Rectal smooth muscle tissue (tissue), 1 donor: Measurements from ENCODE around the gene ZBTB14.
A peak's percentile ranks its signal among the peaks of the same experiment; 100 is the strongest.

Source experiments
- H3K27ac ChIP-seq: one replicate; pipeline ENCODE4 v1.7.0; 2013; ENCODE audit warnings: low read depth, low read length, inconsistent platforms
- H3K27me3 ChIP-seq: one replicate; pipeline ENCODE4 v1.7.0; 2013; ENCODE audit warnings: low read length; ENCODE audit not compliant: control insufficient read depth, insufficient read depth
- H3K36me3 ChIP-seq: one replicate; pipeline ENCODE4 v1.7.0; 2013; ENCODE audit warnings: low read length; ENCODE audit not compliant: control insufficient read depth, insufficient read depth
- H3K4me1 ChIP-seq: one replicate; pipeline ENCODE4 v1.7.0; 2013; ENCODE audit warnings: low read length; ENCODE audit not compliant: control insufficient read depth, insufficient read depth
- H3K4me3 ChIP-seq: one replicate; pipeline ENCODE4 v1.7.0; 2013; ENCODE audit warnings: low read length
- H3K9ac ChIP-seq: one replicate; pipeline ENCODE4 v1.7.0; 2013; ENCODE audit warnings: low read length

ZBTB14 gene

DNA sequence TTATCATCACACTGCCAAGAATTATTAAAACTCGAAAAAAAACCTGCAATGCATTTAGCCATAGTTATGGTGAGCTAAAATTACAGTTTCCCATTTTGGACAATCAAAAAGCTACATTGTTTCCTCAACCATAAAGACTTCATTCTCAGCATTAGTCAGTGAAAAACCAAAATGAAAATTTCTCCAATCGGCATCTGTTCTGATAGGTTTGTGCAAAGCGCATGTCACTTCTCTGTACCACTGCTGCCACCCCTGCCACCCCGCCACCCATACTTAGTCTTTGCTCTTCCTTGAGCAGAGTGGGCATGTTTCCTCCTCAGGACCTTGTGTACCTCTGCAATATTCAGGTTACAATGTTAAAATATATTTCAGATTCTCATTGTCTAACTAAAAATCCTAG is 7.1 kb upstream of the ZBTB14 start:
- no peak overlapping the region for H3K27ac ChIP-seq
- H3K9ac ChIP-seq: no peak overlapping the region

DNA sequence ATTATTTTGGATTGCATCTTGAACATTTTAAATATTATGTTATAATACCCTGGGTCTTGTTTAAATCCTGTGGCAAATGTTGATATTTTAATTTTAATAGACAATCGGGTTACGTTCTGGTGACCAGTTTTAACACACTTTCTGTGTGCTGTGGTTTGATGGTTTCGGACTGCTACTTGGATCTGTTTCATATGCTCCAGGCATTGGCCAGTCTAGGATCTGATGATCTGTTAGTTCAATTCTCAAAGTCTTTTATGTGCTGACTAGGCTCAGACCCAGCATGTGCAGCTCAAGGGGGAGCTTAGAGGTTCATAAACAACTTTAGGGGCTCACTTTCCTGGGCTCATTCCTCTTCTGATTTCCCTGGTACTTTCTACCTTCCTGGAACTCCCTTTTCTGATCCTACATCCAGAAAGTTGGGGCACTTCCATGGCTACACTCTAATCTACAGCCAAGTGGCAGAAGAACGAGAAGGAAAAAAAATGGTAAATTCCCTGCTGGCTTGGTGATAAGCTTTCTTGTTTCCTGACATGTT is 5.0 kb upstream of the ZBTB14 start:
- no peaks in the 10 kb centered on the region for H3K36me3 ChIP-seq
- H3K4me1 ChIP-seq: no peaks in the 10 kb centered on the region
- H3K27ac ChIP-seq: no peak overlapping the region
- no peak overlapping the region for H3K4me3 ChIP-seq
- no peak overlapping the region for H3K9ac ChIP-seq
- H3K27me3 ChIP-seq: no peaks in the 10 kb centered on the region

More for the DNA sequence above, 7.1 kb upstream of the ZBTB14 start:
- H3K4me3 ChIP-seq: no peak overlapping the region
- no peaks in the 10 kb centered on the region for H3K36me3 ChIP-seq
- H3K27me3 ChIP-seq: no peaks in the 10 kb centered on the region
- no peaks in the 10 kb centered on the region for H3K4me1 ChIP-seq

DNA sequence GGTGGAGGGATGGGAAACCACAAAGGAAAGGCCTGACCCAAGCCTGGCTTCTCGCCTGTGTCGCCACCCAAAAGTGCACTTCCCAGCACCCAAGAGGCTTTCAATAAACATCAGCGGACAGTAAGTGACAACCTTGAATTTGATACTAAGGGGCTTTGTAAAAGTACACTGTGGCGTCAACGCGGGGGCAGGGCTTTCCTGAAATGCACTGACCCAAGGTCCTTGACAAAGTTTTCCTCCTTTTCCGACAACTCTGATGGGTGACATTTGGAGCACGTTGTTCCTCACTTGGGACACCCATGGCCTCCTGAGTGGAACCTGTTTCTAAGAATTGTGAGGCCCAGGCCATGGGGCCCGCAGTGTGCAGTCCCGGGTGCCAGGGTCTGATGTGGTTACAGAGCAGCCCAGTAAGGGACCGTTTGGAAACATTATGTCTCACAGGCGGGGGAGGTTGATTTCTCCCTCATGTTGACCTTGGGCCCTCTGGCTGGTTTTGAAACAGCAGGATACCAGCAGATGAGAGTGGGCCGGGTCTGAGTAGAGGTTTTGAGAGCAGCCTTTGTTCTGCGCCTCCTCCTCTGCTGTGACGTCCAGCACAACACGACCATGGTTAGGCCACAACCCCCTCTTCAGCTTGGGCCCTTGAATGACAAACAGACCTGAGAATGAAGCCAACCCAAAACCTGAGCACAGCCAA is 2.8 kb upstream of the ZBTB14 start:
- peaks cover 5% of the 10 kb centered on the region for H3K4me1 ChIP-seq
- no peak overlapping the region for H3K27ac ChIP-seq
- no peak overlapping the region for H3K4me3 ChIP-seq
- H3K9ac ChIP-seq: no peak overlapping the region
- no peaks in the 10 kb centered on the region for H3K36me3 ChIP-seq
- no peaks in the 10 kb centered on the region for H3K27me3 ChIP-seq

DNA sequence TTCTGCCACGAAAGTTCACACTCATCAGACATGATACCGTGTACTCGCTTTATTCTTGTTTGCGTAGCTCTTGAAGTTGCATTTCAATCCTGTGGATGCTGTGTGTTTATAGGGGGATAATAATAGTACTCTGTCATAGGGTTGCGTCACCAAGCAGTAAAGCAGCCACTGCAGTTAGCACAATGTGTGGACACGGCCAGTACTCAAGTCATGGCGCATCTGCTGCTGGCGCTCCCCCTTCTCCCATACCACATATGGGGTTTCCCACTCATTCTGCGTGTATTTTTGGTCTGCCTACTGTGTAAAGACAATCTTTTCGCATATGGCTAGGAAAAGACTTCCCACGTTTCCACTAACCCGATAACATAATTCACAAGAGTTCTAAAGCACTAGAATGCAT is 2.1 kb upstream of the ZBTB14 start:
- peak overlapping the region; percentile 94 for H3K27ac ChIP-seq
- no peak overlapping the region for H3K9ac ChIP-seq

DNA sequence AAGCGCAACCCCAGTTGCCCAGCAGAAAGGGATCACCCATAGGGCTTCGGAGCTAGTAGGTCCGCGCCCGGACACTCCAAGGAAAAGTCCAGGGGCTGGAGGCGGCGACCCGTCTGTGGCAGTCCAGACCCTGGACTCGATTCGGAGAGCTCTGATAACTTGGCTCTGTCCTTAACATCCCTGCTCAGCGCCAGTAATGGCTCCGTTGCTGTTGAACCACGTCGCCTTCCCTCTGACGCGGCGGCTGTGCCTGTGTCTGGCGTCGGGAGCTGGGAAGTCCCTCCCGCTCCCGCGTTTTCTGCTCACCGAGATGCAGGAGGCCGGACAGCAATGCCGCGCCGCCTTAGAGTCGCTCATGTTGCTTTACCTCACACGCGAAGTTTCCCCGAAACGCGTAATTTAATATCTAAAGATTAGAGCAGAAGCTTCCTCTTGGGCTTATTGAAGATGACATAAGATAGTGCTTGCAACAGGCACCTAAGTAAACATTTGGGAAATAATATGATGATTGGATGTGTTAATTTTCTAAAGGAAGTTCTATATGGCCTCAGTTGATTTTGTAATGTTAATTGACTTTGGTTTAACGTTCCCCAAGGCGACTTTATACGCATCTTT is 1.3 kb upstream of the ZBTB14 start:
- H3K36me3 ChIP-seq: no peaks in the 10 kb centered on the region
- peak overlapping the region; percentile 71 for H3K9ac ChIP-seq
- no peaks in the 10 kb centered on the region for H3K27me3 ChIP-seq
- H3K4me3 ChIP-seq: peak overlapping the region; percentile 63
- peaks cover 5% of the 10 kb centered on the region for H3K4me1 ChIP-seq
- peak overlapping the region; percentile 94 for H3K27ac ChIP-seq

More for the DNA sequence above, 2.1 kb upstream of the ZBTB14 start:
- H3K4me3 ChIP-seq: no peak overlapping the region
- H3K27me3 ChIP-seq: no peaks in the 10 kb centered on the region
- H3K4me1 ChIP-seq: peaks cover 5% of the 10 kb centered on the region
- no peaks in the 10 kb centered on the region for H3K36me3 ChIP-seq

DNA sequence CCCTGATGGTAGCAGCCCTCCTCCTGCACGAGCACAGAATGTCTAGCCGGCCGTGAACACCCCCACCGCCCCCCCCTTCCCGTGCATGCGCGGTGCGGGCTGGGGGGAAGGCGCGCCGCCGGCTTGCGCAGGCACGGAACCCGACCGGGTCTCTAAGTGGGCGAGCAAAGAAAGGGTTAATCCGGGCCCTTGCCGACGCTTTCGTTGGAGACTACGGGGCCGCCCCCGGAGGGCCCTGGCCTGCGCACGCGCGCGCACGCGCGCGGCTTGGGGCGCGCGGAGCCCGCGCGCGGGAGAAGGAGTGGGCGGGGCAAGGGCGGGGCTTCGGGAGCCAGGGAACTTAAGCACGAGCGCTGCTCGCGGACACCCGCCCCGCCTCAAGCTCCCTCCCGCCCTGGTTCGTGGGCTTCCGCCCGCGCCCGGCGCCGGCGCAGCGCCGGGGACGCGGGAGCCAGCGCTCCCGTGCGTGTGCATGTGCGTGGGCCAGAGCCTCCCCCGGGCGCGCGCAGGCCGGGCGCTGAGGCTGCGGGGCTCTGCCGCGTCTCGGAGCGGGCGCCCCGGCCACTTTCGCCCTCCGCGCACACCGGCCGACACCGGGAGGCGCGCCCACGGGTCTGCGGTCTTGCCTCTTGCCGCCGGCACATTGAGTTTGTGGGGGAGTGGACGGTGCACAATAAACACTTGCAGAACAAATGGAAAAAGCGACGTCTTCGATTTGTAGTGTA is 617 bp upstream of the ZBTB14 start:
- Histone ChIP-seq H3K27me3 (no peaks in the 10 kb centered on the region), H3K9ac (peak overlapping the region; percentile 71), H3K4me3 (peak overlapping the region; percentile 63), H3K27ac (peak overlapping the region; percentile 97), H3K4me1 (peaks cover 5% of the 10 kb centered on the region), H3K36me3 (peaks cover 6% of the 10 kb centered on the region)

DNA sequence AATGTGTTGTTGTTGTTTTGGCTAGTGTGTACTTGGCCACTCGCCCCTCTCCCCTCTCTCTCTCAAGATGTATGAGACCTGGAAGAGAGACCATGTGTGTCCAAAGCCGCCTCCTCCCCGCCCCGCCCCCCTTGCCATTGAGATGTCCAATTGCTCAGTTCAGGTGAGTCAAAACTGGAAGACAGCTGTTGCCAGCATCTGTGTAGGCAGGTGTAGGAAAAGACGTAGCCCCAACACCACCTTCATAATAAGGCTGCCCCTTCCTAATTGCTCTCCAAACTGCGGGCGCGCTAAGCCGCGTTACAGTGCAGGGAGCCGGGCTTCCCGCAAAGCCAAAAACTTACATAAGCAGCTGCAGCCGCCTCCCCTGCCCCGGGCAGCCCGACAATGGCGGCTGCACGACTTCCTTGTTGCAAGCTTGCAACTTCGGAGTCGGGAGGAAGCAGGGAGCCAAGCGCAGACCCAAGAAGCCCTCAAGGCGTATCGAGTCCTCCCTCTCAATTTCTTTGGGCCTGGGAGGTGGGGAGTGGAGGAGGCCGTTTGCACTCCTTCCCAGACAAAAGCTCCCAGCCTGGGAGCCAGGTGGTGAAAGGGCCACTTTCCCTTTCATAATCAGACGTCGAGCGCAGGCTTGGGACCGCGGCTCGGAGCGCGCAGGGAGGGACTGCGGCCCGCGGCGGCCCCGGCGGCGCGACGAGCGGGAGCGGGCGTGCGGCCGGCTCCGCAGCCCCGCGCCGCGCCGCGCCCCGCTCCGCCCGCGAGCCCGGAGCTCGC is 882 bp downstream of the ZBTB14 start:
- H3K27ac ChIP-seq: peak overlapping the region; percentile 88

DNA sequence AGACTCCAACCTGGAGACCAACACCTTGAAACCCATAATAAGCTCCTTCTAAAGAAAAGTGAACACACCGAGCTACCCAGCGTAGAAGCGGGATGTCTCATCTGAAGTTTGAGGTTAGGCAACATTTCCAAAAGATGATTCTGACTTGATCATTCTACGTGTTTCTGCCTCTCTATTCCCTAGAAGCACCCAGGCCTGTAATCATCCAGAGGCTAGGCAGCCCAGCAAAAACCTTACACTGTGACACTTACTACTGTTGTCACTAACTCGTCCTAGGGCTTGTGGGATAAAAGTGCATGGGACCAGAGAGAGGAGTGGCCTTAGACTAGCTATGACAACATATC is 1.4 kb downstream of the ZBTB14 start:
- Histone ChIP-seq H3K9ac (peak overlapping the region; percentile 25), H3K27me3 (no peaks in the 10 kb centered on the region), H3K4me1 (peaks cover 5% of the 10 kb centered on the region), H3K4me3 (peak overlapping the region; percentile 94), H3K27ac (peak overlapping the region; percentile 88), H3K36me3 (peaks cover 12% of the 10 kb centered on the region)

More for the DNA sequence above, 882 bp downstream of the ZBTB14 start:
- Histone ChIP-seq H3K36me3 (peaks cover 12% of the 10 kb centered on the region), H3K4me3 (peak overlapping the region; percentile 94), H3K4me1 (peaks cover 5% of the 10 kb centered on the region), H3K27me3 (no peaks in the 10 kb centered on the region), H3K9ac (peak overlapping the region; percentile 69)

DNA sequence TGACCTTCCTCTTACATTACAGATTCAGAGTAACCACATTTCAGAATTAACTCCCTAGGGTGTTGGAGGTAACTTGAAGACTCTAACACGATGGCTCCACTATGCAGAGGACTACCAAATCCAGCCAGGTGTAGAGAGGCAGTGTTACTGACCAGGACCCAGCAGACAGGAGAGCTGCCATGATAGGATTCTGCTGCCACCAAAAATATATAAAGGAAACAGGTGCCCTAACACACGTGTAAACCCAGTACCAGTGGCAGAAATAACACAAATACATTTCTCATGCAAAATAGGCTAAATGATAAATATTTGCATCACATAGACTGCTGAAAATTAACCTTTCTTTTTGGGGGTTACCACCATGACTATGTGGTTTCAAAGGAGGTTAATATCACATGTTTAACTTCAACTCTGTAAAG is 7.0 kb downstream of the ZBTB14 start:
- Histone ChIP-seq H3K9ac (no peak overlapping the region), H3K4me1 (no peaks in the 10 kb centered on the region), H3K27me3 (no peaks in the 10 kb centered on the region), H3K36me3 (peaks cover 12% of the 10 kb centered on the region), H3K27ac (no peak overlapping the region), H3K4me3 (no peak overlapping the region)

DNA sequence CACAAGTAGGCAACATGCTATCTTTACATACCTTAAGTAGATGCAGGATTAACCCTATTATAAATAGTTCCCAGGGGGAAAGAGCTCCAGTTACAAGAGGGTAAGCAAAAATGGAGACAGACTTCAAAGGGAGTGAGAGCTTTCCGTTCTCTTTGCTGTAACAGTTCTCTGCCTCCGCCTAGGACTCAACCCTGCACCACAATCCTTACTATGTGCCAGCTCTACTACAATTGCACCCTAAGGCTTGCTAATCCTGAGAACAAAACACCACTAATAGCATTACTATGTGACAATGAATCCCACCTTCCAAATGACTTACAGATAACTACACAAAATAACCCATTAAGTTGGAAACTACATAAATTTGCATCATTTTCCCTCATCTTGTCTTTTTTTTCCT is 7.7 kb downstream of the ZBTB14 start:
- Histone ChIP-seq H3K36me3 (peaks cover 12% of the 10 kb centered on the region), H3K4me1 (no peaks in the 10 kb centered on the region), H3K27ac (no peak overlapping the region), H3K4me3 (no peak overlapping the region), H3K27me3 (no peaks in the 10 kb centered on the region), H3K9ac (no peak overlapping the region)

DNA sequence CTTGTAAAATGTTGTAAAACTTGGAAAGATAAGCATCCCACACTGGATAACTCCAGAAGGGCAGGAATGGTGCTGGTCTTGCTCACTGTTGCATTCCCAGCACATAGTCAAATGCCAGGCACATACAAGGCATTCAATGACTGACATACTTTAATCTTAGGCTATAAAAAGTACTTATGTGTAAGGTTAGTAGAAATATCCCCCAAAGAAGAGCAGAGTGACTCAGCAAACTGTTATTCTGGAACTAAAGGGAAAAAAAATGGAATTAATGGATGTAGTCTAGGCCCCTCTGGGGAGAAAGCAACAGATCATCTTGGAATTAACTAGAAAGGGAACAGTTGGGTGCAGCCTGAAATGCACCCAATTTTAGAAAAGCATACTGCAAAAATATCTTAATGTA is 9.0 kb downstream of the ZBTB14 start:
- Histone ChIP-seq H3K36me3 (peaks cover 10% of the 10 kb centered on the region), H3K27ac (no peak overlapping the region), H3K27me3 (no peaks in the 10 kb centered on the region), H3K9ac (no peak overlapping the region), H3K4me1 (no peaks in the 10 kb centered on the region), H3K4me3 (no peak overlapping the region)

DNA sequence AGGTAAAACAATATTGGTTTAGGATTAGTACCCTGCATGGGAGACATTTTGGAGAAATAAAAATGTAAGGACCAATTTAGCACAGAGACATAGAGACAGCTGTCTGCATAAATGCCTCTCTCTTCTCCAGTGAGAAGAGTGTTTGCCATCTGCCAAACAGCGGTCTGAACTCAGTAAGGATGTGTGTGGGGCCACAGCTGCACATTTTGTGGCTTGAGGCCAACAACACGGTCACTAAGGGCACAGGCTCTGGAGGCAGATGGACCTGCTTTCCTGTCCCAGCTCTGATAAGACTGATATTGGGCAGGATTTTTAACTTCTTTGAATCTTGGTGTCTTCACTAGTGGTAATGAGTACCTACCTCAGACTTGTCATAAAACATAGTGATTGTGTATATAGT is 10.2 kb downstream of the ZBTB14 start:
- no peaks in the 10 kb centered on the region for H3K36me3 ChIP-seq
- H3K27me3 ChIP-seq: no peaks in the 10 kb centered on the region
- no peak overlapping the region for H3K9ac ChIP-seq
- H3K4me1 ChIP-seq: no peaks in the 10 kb centered on the region
- no peak overlapping the region for H3K27ac ChIP-seq
- H3K4me3 ChIP-seq: no peak overlapping the region
